Psoas muscle (tissue), 8 donors: ENCODE data around the gene DBP. TPM values are rescaled to one million over a fixed set of nuclear protein-coding genes. Genes with fewer than 3 reads are reported as not detected.

Source experiments
- ATAC-seq, 4 donors: fragments of 200-7000 bp; cut with Tn5 transposase; one replicate each; pipeline ENCODE4 v1.9.1; 2020; ENCODE audit warnings: moderate library complexity in 3 of 4, mild to moderate bottlenecking in 2 of 4
- DNase-seq, 2 donors: peaks; one replicate each; pipeline ENCODE4 v3.0.0-alpha.2; 2020
- H3K27ac ChIP-seq: fragments of 200-600 bp; one replicate; pipeline ENCODE4 v1.8.0; 2022
- H3K27me3 ChIP-seq, 3 donors: fragments of 200-600 bp in 1 of 3; one replicate each; pipeline versions ENCODE4 v1.6.1 to v1.8.0; 2013 to 2022; ENCODE audit warnings: low read length in 2 of 3, mild to moderate bottlenecking in 2 of 3, moderate library complexity in 1 of 3; ENCODE audit not compliant: insufficient read depth in 3 of 3
- H3K36me3 ChIP-seq, 2 donors: fragments of 200-600 bp in 1 of 2; one replicate each; pipeline versions ENCODE4 v1.6.1 to v1.8.0; 2013 to 2022; ENCODE audit warnings: low read depth in 1 of 2, mild to moderate bottlenecking in 1 of 2, moderate library complexity in 1 of 2; ENCODE audit not compliant: insufficient read depth in 1 of 2
- H3K4me1 ChIP-seq: fragments of 200-600 bp; one replicate; pipeline ENCODE4 v1.8.0; 2022
- H3K4me3 ChIP-seq: fragments of 200-600 bp; one replicate; pipeline ENCODE4 v1.8.0; 2022; ENCODE audit warnings: mild to moderate bottlenecking
- H3K9me3 ChIP-seq: fragments of 200-600 bp; one replicate; pipeline ENCODE4 v1.8.0; 2022
- CTCF ChIP-seq: fragments of 200-600 bp; IDR thresholded peaks from one replicate; pipeline ENCODE4 v1.8.0; 2022; ENCODE audit warnings: antibody characterized with exemption
- WGBS, 3 donors: extraction: QIAGEN DNeasy Blood & Tissue Kit; methylation state at CpG; one replicate each; pipeline versions ENCODE4 v1.1.6 to v1.1.7; 2013; 5-methylcytosine and 5-hydroxymethylcytosine counted together
- intact Hi-C, 2 donors: fragments of 100-400 bp; cut with DNase I; formaldehyde crosslinking; loops; one replicate each; pipeline versions ENCODE4 v1.11.0 to v1.14.2; 2022
- polyA plus RNA-seq, 3 donors: library from polyadenylated mRNA; stranded (reverse); fragments of 200-250 nt; gene quantifications; one replicate each; pipeline ENCODE4 v1.2.3, GENCODE V29; 2013
- total RNA-seq, 4 donors: library from RNA; stranded (reverse); fragmentation: NEBNext Ultra II Directional in 2 of 4; extraction: Animal tissue kit (Norgen Biotek cat#: 25700) in 2 of 4; gene quantifications; one replicate each; pipeline versions ENCODE4 v1.2.1 to v1.2.4, GENCODE V29; 2021 to 2023
- donor health status: healthy with polysubstance abuse.
- donor health status: DM: no; HTN: no; CAD: no; lungs with moderate emphysema.
- donor health status: Bipolar disorder and iron deficiency.
- donor health status: healthy.
- donor health status: DM: yes; HTN: yes; CAD: no.
- donor health status: DM: no; HTN: no; CAD: no.
- donor health status: DM: no; HTN: no; CAD: no.
- donor health status: DM: yes; HTN: yes; CAD: no.

The DBP gene
- total and polyA plus RNA-seq, 7 donors: 2.8 to 14.5 (median 5.8) TPM

GRCh38 chr19:48672994-48673393 lies 35.8 kb upstream of the DBP start, which contains the start of gene NTN5:
TSS of gene NTN5 (minus strand) at chr19:48673017. CDS start at chr19:48670986, 2,031 bp downstream.
- H3K4me3 ChIP-seq: no peak within 1 kb of the TSS
- no peak for DNase-seq
- H3K27ac ChIP-seq: no peak within 1 kb of the TSS
- no peak for ATAC-seq
- H3K9me3 ChIP-seq: no peaks in the 10 kb centered on the region
- no peaks in the 10 kb centered on the region for H3K27me3 ChIP-seq
- H3K4me1 ChIP-seq: peaks cover 9% of the 10 kb centered on the region
- intact Hi-C loops: loop anchor here (10.0 kb wide), 2 partner anchors 162 to 172 kb away; partner anchors contain the start of gene HSD17B14 (in 1 of the 2)
- no peak for TF ChIP-seq CTCF
- 83 to 87% (median 86%) methylated on average over 24 to 25 of the region's 25 CpGs for WGBS, 3 donors
- no peaks in the 10 kb centered on the region for H3K36me3 ChIP-seq

DNA sequence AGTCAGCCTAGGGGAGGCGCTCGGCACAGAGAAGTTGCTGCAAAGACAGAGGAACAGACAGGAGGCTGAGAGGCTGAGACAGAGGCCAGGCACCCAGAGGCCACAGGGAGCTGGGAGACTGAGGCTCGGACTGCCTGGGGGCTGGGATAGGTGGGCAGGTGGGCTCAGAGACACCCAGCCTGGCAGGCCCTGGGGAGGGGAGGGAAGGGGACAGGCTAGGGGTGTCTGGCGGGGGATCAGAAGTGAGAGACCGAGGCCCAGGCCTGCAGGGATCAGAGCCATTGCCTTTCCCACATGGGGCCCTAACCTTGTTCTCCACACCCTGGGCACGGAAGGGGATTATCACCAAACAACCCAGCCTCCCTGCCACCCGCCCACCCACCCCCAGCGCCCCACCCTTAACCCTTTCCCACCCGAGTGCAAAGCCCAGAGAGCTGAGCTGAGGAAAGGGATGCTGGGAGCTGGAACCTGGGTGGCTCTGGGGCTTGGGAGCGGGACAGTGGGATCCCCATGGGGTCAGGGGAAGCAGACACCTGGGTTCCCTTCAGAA lies 34.3 kb upstream of the DBP start:
- intact Hi-C loops: loop anchor here (10.0 kb wide), 2 partner anchors 163 to 173 kb away; partner anchors contain the start of gene HSD17B14 (in 1 of the 2)
- WGBS, 3 donors: 78 to 92% (median 84%) methylated on average over 8 to 10 of the region's 10 CpGs
- H3K27me3 ChIP-seq: no peaks in the 10 kb centered on the region
- no peak overlapping the region for H3K4me3 ChIP-seq
- H3K36me3 ChIP-seq: no peaks in the 10 kb centered on the region
- H3K4me1 ChIP-seq: peaks cover 9% of the 10 kb centered on the region
- no peak for ATAC-seq
- H3K27ac ChIP-seq: no peak overlapping the region
- no peak for TF ChIP-seq CTCF
- DNase-seq: no peak
- H3K9me3 ChIP-seq: no peaks in the 10 kb centered on the region

DNA sequence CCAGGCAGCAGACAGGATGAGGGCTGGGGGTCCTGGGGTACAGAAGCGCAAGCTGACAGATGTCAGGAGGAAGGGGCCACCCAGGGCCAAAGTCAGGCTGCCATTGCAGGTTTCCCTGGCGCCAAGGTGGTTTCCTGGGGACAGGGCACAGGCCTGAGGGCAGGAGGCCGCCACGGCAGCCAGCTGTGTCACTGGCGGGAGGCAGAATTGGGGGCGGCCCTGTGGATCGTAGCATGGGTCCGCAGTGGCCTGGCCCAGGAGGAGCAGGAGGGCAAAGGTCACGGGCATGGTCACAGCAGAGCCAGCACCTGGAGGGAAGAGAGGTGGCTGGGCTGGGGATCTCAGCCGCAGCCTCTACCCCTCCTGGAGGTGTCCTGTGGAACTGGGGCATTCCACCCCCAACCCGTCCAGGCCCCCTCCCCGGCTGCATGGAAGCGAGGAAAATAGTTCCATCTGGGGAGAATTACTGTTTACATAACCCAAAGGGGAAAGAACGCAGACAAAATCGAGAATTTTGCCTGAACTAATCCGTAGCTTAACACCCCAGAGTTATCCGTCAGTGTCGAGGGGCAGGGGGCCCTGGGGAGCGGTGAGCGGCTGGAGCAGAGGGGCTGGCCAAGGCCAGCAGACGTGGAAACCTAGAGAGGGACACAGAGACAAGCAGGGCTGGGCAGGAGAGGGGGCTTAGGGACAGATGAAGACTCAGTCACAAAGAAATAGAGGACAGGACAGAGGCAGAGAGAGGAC lies 33.7 kb upstream of the DBP start:
- no peaks in the 10 kb centered on the region for H3K9me3 ChIP-seq
- no peak for TF ChIP-seq CTCF
- WGBS, 3 donors: 73 to 79% (median 75%) methylated on average over 20 to 21 of the region's 21 CpGs
- no peaks in the 10 kb centered on the region for H3K36me3 ChIP-seq
- no peak overlapping the region for H3K27ac ChIP-seq
- DNase-seq (no peak), ATAC-seq (no peak)
- H3K4me1 ChIP-seq: peaks cover 9% of the 10 kb centered on the region
- no peak overlapping the region for H3K4me3 ChIP-seq
- no peaks in the 10 kb centered on the region for H3K27me3 ChIP-seq
- intact Hi-C loops: loop anchor here (10.0 kb wide), 2 partner anchors 164 to 174 kb away; partner anchors contain the start of gene HSD17B14 (in 1 of the 2)

DNA sequence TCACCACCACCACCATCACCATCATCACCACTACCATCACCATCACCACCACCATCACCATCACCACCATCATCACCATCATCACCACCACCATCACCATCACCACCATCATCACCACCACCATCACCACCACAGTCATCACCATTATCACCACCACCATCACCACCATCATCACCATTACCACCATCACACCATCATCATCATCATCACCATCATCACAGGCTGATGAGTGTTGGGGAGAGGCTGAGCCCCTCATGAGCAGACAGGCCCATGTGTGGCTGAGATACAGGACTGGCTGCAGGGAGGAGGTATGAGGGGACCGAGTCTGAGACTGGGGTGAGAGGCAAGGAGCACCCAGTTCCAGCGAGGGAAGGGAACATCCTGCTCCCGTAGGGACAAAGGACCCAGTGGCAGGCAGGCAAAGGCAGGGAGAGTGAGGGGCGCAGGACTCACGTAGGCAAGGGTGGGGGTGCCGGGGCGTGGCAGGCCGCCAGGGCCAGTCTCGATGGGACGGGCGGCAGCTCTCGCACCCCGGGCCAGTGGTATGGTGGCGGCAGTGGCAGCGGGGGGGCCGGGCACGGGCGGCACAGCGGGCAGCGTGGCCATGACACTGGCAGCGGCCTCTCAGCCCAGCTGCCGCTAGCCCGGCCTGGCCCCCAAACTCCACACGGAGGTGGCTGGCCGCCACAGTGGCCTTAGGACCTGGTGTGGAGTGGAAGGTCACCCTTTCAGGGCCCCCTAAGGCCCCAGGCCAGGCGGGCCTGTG lies 32.9 kb upstream of the DBP start:
- no peak overlapping the region for H3K4me3 ChIP-seq
- WGBS, 3 donors: 60 to 80% (median 64%) methylated on average over 21 to 26 of the region's 26 CpGs
- ATAC-seq (no peak), DNase-seq (no peak)
- intact Hi-C loops: loop anchor here (10.0 kb wide), 2 partner anchors 165 to 175 kb away; partner anchors contain the start of gene HSD17B14 (in 1 of the 2)
- H3K27me3 ChIP-seq: no peaks in the 10 kb centered on the region
- H3K9me3 ChIP-seq: no peaks in the 10 kb centered on the region
- no peak for TF ChIP-seq CTCF
- H3K27ac ChIP-seq: no peak overlapping the region
- H3K36me3 ChIP-seq: no peaks in the 10 kb centered on the region
- peaks cover 2% of the 10 kb centered on the region for H3K4me1 ChIP-seq
